ENCODE measurements around the gene SLC35E3. TPM values are rescaled to one million over a fixed set of nuclear protein-coding genes. Genes with fewer than 3 reads are reported as not detected.

Gene SLC35E3
- total RNA-seq, 6 experiments from 2014 or later: 10.7 to 17.0 (median 12.0) TPM

- no peak for DNase-seq
- no peaks in the 10 kb centered on the region for H3K9me3 Mint-ChIP-seq
These were observed 38.0 kb downstream of the SLC35E3 start for GRCh38 chr12:68784015-68784414.

GRCh38 chr12:68785358-68785757 lies 39.4 kb downstream of the SLC35E3 start:
- no peaks in the 10 kb centered on the region; the same call in 1 of the 2 replicates for H3K36me3 Mint-ChIP-seq (ENCODE audit: low read depth)
- H3K27me3 Mint-ChIP-seq (ENCODE audit: insufficient read depth): peaks cover 2% of the 10 kb centered on the region; the same call in 1 of the 2 replicates
- no peak for TF ChIP-seq CTCF (IDR thresholded peaks at IDR 0.05)

More at GRCh38 chr12:68784015-68784414, 38.0 kb downstream of the SLC35E3 start:
- H3K36me3 Mint-ChIP-seq (ENCODE audit: low read depth): no peaks in the 10 kb centered on the region; the same call in 1 of the 2 replicates
- H3K27me3 Mint-ChIP-seq (ENCODE audit: insufficient read depth): peaks cover 2% of the 10 kb centered on the region; the same call in 1 of the 2 replicates
- no peak overlapping the region for H3K4me3 Mint-ChIP-seq
- H3K27ac Mint-ChIP-seq: no peak overlapping the region
- H3K4me1 Mint-ChIP-seq (ENCODE audit: low read depth): peaks cover 26% of the 10 kb centered on the region
- no peak for TF ChIP-seq CTCF (IDR thresholded peaks at IDR 0.05)

GRCh38 chr12:68785823-68786222 lies 39.8 kb downstream of the SLC35E3 start:
- Mint-ChIP-seq H3K27ac (no peak overlapping the region), H3K36me3 (ENCODE audit: low read depth) (no peaks in the 10 kb centered on the region; the same call in 1 of the 2 replicates), H3K9me3 (no peaks in the 10 kb centered on the region), H3K4me1 (ENCODE audit: low read depth) (peaks cover 26% of the 10 kb centered on the region), H3K4me3 (no peak overlapping the region), H3K27me3 (ENCODE audit: insufficient read depth) (no peaks in the 10 kb centered on the region)
- no peak for DNase-seq
- no peak for TF ChIP-seq CTCF (IDR thresholded peaks at IDR 0.05)

More at GRCh38 chr12:68785358-68785757, 39.4 kb downstream of the SLC35E3 start:
- DNase-seq: peak; percentile 17
- Mint-ChIP-seq H3K9me3 (no peaks in the 10 kb centered on the region), H3K4me1 (ENCODE audit: low read depth) (peaks cover 26% of the 10 kb centered on the region), H3K27ac (no peak overlapping the region), H3K4me3 (no peak overlapping the region)

GRCh38 chr12:68786929-68787328 lies 41.0 kb downstream of the SLC35E3 start:
- Mint-ChIP-seq H3K9me3 (no peaks in the 10 kb centered on the region), H3K27ac (peak overlapping the region; percentile 84), H3K27me3 (ENCODE audit: insufficient read depth) (no peaks in the 10 kb centered on the region)

GRCh38 chr12:68788554-68789143 lies 42.7 kb downstream of the SLC35E3 start:
- no peaks in the 10 kb centered on the region for H3K27me3 Mint-ChIP-seq (ENCODE audit: insufficient read depth)
- H3K27ac Mint-ChIP-seq: no peak overlapping the region
- H3K4me1 Mint-ChIP-seq (ENCODE audit: low read depth): peaks cover 33% of the 10 kb centered on the region
- H3K4me3 Mint-ChIP-seq: no peak overlapping the region
- TF ChIP-seq CTCF (IDR thresholded peaks at IDR 0.05): no peak
- H3K9me3 Mint-ChIP-seq: no peaks in the 10 kb centered on the region
- no peak for DNase-seq
- no peaks in the 10 kb centered on the region; the same call in 1 of the 2 replicates for H3K36me3 Mint-ChIP-seq (ENCODE audit: low read depth)

More at GRCh38 chr12:68786929-68787328, 41.0 kb downstream of the SLC35E3 start:
- peaks cover 26% of the 10 kb centered on the region for H3K4me1 Mint-ChIP-seq (ENCODE audit: low read depth)
- DNase-seq: no peak
- no peaks in the 10 kb centered on the region; the same call in 1 of the 2 replicates for H3K36me3 Mint-ChIP-seq (ENCODE audit: low read depth)
- H3K4me3 Mint-ChIP-seq: peak overlapping the region; percentile 38; the same call in 1 of the 2 replicates
- peak; percentile 30; the same call in 1 of the 2 replicates for TF ChIP-seq CTCF (IDR thresholded peaks at IDR 0.05)
